HG02970 (cell line): ENCODE data around the gene TSEN54.

ENCODE experiments used
- ATAC-seq: cut with Tn5 transposase; IDR thresholded peaks from one replicate; pipeline ENCODE4 v1.9.1; 2021; ENCODE audit warnings: mild to moderate bottlenecking, moderate library complexity, moderate number of reproducible peaks; ENCODE audit not compliant: unreplicated experiment, low FRiP score

Gene TSEN54

DNA sequence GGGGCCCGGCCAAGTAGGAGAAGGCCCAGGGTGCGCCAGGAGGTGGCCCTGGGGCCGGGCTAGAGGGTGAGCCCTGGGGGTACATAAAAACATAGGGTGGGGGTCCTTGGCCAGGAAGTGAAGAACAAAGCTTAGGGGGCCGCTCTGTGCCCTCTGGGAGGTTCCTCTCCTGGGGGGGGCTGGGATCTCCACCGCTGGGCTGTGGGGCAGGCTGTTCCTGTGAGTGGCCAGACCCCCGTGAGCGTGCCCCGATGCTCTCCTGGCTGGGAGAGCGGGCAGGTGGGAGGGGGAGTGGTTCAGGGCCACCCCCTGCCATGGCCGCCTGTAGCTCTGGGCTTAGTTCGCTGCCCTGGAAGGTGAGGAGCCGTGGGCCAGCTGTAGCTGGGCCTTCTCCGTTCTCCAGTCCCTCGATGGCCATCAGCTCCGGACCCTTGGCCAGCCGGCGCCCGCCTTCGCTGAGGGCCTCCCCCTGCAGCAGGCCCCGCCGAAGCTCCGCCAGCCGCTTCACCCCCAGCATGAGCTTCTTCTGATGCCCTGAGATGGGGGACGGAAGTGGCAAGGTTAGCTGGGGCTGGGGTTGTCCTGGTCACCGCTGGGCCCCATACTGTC, 13.5 kb upstream of the TSEN54 start:
- ATAC-seq: no peak

DNA sequence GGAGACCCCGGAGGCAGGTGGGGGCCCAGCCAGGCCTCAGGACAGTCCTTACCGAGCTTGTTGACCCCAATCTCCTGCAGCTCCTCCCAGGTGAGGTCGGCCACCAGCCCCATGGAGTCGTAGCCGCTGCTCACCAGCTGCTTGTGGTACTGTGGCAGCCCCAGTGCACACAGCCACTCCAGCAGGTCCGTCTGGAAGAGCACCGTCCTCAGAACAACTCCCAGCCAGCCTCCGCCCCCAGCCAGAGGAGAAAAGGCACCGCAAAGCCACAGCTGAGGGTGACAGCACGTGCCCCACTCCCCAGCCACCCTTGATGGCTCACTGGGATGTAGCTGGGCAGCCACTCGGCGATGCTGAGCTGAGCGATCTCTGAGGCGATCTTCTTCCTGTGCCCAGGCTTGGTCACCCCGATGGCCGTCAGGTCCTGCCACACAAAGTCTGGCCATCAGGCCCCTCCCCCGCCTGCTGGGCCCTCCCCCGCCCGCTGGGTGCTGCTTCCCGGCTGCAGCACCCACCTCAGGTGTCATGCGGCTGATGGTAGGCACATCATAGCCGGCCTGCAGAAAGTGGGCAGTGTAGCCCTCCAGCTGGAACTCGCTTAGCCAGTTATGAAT, 12.9 kb upstream of the TSEN54 start:
- no peak for ATAC-seq

DNA sequence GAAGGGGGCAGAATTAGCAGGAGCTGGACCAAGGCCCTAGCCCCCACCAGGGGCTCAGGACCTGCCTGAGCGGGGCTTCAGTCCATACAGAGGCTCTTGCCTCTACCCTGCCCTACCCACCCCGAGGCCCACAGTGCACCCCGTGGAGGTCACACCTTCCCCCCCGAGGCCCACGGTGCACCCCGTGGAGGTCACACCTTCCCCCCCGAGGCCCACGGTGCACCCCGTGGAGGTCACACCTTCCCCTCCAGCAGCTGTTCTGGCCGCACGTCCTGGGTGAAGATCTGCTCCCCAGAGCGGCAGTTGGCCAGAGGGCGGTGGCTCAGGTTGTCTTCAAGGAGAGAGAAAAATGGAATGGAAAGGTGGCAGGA, 12.4 kb upstream of the TSEN54 start:
- ATAC-seq: no peak

DNA sequence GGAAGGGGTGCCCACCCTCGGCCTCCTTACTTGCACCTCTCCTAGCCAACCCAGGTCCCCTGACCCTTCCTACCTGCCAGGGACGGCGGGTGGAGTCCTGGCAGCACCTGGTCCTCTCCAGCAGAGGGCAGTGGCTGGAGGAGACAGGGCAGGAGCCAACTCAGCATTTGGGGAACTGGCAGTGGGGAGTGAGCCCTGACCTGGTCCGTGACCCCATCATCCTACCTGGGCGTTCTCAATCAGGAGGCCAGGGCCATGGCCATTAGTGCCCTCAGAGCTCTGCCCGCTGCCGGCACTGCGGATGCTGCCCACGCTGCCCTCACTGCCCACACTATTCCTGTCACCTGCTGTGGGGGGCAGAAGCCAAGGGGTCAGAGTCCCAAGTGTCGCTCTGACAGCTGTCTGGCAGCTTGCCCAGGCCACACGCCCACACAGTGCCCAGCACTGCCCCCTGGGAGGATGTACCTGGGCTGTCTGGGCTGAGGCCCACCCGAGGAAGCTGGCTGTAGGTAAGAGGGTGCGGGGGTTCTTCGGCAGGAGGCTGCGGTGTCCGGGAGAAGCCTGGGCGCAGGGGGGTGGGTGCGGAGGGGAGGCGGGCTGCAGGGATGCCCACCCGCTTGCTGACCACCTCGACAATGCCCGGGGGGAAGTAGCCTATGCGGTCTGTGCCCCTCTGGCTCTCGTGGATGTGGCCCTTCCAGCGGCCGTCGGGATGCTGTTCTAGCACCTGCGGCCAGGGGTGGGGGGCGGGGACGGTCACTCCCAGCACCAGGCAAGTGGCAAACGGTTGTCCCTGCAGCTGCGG, 11.8 kb upstream of the TSEN54 start:
- ATAC-seq: no peak

DNA sequence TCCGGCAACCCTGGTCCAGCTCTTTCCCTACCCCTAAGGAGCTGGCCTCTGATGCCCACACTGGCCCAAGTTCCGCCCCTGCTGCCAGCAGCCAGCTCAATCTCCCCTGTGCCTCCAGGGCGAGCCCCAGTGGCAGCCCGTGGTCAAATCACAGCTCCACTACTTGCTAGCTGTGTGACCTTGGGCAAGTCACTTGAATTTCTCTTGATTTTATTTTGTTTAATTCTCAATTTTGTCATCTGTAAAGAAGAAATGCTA, 11.2 kb upstream of the TSEN54 start:
- ATAC-seq: no peak

DNA sequence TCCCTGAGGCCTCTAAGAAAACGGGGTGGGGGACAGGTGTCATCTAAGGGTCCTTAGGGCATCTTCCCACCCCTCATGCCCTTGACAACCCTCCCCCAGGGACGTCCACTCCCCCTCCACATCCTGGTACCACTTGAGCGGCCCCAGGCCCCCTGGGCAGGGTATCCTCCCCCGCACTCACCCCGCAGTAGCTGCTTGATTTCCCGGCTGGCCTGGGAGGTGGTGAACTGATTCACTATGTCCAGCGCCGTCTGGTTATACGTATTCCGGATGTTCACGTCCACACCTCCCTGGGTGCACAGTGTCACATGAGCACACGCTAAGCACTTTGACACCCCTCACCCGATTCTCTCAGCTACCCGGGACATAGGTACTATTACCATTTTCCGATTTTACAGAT, 10.7 kb upstream of the TSEN54 start:
- no peak for ATAC-seq

DNA sequence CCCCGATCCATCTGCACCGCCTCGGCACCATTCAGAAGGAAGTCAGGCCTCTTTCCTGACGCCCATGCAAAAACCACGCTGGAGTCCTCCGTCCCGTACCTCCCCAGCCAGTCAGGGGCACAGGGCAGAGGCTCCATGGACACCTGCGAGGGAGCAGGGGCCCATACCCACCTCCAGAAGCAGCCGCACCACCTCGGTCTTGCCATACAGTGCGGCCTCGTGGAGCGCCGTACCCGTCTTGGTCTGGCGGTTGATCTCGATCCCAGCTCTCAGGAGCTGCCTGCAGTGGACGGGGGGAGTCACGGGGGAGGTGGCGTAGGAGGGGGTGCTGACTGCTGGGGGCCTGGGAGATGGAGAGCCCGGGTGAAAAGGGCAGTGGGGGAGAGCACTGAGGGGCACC, 10.2 kb upstream of the TSEN54 start:
- ATAC-seq: no peak

DNA sequence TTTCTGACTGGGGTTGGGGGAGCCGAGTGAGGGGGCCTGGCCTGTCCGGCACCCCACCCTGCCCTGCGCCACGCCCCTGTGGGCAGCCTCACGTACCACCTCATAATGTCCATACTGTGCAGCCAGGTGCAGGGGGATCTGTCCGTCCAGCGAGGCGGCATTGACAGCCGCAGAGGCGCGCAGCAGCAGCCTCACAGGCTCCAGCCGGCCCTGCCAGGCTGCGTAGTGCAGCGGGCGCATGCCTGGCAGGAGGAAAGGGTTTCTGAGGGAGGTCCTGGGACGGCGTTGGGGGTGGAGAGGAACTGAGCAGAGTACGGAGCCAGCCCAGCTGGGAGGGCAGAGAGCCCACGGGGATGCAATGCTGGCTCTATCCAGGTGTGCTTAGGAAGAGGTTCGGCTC, 9.4 kb upstream of the TSEN54 start:
- no peak for ATAC-seq

DNA sequence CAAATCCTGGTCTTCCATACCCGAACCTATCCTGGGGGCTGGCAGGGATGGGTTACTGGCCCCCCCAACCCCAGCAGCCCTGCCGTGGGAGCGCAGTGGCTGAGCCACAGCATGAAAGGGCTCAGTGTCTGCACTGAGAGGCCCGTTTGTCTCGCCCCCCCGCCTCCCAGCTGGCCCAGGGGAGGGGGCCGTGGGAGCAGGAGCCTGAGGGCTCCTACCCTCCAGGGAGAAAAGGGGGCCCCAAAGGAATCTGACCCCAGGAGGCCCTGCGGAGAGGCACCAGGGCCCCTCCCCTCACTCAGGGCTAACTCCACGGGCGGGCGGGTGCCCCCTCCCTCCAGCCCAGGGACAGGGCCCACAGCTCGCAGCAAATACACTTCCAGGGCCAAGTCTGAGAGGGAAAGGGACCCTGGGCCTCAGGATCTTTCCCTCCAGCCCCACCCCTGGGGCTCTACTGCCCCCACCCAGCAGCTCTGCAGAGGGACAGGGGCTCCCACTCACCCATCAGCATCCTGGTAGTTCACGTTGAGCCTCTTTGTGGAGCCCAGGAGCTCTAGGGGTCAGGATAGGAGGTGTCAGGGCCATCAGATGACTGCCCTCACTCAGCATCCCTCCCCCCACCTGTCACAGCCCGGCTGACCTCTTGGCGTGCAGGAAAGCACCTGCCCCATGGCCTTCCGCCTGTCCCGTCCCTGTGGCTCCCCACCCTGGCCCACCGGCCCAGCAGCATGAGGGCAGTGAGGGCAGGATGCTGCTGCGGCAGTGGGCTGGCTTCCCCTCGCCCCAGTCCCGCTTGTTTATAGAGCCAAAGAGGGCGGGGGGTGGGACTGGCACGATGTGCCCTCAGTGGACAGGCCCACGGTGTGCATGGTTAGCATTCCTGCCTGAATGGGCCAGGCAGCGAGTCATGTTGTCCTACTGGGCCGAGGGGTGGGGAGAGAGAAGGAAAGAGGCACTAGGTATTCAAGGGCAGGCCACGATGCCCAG, 8.3 kb upstream of the TSEN54 start:
- no peak for ATAC-seq

DNA sequence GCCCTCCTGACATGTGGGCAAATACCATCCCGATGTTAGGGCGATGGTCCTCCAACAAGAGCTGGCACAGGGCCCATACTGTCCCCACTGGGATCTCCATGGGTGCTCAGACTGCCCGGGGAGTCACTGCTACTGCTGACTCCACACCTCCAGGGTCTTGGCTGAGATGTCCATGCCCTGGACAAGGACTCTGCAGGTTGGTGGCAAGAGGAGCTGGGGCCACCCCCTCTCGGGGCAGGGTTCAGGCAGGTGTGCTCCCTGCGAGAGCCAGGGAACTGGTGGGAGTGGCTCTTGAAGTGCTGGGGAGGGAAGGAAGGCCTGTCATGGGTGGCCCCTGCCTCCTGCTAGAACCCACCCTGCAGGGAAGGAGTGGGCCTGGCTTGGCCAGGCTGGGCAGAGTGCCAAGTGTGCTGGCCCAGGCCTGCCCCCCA, 7.4 kb upstream of the TSEN54 start:
- no peak for ATAC-seq

DNA sequence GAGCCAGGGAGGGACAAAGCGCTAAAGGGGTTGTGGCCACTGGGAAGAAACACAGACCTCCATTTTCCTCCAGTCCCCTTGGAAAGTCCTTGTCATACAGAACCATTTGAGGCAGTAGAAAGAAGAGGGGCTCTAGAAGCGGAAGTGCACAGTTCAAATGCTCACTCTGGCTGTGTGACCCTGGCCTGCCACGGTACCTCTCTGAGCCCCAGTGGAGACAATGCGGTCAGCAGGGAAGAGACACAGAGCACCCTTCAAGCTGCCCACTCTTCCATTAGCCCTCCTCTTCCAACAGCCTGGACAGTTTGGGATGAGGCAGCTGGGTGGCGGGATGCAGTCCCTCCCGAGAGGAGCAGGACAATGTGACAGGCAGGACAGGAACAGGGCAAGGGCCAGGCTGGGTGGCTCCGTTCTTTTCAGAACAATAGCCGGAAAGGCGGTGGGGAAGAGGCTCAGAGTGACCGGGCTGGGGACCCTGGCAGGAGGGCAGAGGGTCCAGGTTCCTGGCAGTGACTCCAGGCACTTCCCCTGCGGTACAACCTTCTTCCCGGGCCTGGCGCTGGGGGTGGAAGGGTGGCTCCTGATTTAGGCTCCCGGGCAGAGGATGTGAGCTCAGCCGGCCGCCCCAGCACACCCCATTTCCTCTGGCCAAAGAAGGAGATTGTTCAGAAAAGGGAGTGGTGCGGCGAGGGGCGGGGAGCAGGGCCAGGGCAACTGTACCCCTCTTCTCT, 6.6 kb upstream of the TSEN54 start:
- no peak for ATAC-seq

DNA sequence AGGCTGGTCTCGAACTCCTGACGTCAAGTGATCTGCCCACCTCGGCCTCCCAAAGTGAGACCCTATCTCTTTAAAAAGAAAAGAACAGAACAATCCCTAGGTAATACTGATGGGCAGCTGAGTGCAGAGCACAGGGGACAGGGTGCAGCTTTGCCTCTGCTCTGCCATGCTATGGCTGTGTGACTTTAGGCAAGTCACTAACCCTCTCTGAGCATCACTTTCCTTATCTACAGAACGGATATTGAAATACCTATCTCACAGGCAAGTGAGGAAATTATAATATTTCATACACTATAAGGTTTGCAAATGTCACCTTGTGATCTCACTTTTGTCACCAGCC, 5.1 kb upstream of the TSEN54 start:
- no peak for ATAC-seq

DNA sequence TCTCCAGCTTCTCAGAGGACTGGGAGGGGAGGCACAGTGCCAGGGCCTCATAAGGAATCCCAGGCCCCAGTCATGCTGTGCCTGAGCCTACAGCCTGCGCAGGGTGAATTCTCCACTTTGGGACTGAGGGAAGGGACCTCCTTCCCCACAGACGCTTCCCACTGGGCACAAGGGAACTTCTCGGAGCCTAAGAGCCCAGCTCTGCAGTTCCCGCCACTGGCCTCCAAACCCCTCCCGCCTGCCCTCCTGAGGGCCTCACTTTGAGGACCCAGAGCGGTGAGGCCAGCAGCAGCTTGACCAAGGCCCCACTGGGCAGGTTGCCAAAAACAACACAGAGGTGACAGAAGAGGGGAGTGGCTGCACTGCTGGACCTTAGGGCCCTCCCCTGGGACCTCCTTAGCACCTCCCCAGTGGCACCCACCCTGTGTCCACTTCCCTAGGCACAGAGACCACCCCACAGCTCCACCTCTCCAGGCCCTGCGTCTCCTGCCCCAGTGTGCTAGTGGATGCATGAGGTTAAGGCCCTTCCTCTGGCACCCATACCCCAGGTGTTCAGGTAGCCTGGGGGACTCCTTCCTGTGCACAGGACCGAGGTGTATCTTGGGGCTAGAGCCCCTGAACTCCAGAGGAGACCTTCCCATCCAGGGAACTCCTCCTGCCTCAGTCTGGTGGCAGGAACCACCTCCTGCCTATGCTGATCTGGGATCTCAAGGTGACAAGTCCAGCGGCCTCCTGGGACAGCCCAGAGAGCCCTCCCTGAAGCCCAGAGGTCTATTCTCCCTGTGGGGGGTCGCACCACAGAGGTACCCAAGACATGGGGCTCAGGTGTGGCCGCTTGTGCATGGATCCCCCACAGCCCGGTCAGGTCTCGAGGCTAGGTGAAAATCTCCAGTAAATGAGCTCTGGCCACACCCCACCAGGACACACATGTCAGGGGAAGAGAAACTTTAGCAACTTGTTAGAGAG, 4.4 kb upstream of the TSEN54 start:
- no peak for ATAC-seq

DNA sequence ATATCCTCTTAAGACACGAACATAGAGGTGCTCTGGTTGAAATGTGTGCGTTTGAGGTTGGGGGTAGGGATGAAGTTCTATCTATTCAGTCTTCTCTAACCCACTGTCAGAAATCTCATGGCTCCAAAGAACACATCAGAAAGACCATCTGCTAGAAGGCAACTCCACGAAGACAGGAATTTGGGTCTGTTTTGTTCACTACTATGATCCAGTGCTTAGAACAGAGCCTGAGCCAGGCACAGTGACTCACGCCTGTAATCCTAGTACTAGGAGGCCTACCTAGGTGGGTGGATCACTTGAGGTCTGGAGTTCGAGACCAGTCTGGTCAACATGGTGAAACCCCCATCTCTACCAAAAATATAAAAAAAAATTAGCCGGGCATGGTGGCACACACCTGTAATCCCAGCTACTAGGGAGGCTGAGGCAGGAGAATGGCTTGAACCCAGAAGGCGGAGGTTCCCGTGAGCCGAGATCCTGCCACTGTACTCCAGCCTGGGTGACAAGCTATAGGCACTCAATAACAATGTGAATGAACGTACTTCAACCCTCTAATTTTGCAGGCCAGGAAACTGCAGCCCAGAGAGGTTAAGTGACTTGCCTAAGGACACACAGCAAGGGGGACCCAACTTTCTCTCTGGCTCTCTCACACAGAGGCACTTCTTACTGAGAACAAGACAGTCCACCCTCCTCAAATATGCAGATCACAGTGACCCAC, 3.2 kb upstream of the TSEN54 start:
- ATAC-seq: no peak

DNA sequence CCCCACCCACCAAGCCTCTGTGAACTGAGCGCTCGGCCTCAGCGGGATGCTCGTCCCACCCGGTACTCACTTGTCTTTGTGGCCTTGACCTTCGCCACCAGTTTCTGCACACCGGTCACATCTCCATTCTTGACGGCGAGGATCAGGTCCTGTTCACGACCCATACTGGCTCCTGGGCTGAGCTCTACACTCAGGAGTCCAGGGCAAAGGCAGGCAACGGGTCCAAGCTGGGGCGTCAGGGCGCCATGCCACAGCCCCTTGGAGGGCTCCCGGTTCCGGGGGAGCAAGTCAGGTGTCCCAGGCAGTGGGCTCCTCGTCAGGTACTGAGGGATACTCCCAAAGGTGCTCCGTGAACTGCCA, 2.7 kb upstream of the TSEN54 start:
- ATAC-seq: no peak

DNA sequence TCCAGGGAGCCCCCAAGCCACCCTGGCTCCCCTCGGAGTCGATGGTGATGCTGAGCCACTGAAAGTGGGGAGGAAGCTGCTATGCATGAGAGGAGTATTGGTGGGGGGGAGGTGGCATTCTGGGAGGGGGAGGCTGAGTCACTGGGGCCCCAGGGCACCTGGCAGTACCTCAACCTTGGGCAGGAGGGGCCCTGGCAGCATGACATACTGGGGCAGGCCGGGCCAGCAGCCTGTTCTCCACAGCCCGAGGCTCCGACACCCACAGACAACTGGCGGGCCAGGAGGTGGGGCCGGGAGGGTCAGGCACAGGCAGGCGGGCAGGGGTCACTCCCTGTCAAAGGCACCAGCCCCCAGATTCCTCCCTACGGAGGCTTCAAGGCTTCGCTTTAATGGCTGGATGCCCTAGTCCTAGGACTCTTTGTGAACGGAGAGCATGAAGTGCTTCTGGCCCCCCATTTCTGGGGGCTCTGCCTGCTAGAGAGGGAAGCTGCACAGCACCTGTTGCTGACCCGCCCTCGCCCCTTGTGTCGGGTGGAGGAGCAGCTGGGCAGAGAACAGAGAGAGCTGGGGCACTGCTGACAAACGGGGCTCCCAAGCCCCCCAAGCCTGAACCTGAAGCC, 1.9 kb upstream of the TSEN54 start:
- no peak for ATAC-seq

DNA sequence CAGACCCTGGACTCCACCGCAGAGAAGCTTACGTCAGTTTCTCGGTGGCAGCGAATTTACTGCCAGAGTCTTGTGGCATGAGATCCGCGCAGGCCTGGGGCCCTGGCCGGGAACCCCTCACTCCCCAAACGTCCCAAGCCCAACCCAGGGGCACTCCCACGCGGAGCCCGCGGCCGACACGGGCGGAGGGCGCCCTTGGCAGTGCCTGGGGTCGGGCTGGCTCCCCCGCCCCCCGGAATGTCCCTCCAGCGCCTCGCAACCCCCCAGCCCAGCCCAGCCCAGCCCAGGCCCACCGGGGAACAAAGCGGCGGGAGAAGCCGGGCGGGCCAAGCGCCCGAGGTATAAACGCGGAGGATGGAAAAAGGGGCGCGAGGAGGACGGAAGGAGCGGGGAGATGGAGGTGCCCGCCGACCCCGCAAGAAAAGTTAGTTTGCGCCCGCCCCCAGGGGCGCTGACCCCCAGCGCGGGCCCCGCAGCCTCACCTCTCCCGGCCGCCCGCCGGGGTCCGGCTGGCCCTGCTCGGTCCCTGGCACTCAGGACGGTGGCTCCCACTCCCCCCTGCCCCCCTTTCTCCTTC, 1.3 kb upstream of the TSEN54 start:
- no peak for ATAC-seq
